Cortex of kidney (tissue), 1 donor: ENCODE results near the gene BHLHE41.
A peak's percentile ranks its signal among the peaks of the same experiment; 100 is the strongest.

Source experiments
- DNase-seq: peaks from one replicate; lab custom pipeline; 2025; lab: John Stamatoyannopoulos, UW

The BHLHE41 gene

DNA sequence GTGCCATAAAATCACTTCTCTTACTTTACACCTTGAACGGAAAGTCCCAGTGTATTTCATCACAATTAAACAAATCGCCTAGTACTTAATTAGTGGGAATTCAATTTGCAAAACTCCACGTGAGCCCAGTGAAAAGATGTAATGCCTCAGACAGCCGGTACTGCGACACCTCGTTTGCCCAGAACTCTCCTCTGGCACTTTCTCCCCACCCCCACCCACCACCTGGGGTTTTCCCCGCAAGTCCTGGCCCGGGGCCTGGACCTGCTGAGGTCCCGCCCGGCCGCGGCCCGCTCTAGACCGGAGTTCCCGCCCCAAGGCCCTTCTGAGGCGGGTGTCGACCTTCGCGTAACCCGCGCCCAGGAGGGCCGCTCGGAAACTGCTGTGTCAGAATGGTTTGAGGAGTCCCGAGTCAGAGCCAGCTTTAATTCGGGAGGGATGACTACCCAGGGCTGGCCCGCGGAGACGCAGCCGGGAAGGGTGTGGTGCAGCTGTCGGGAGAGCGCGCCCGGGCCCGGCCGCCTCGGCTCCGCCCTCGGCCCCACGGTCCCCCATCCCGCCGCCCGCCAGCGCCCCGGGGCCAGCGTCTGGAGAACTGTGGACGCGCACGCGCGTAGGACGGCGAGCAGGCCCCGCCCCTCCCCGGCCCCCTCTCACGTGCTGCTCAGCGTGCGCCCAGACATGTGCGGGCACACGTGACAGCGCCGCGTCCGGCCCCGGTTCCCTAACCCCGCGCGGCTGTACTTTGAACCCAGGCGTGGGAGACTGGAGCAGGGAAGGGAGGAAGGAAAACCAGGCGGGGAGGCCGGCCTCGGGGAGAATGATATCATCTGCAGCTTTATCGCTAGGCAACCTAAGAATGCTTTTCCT, 10.8 kb downstream of the BHLHE41 start:
- DNase-seq: peak; percentile 37

DNA sequence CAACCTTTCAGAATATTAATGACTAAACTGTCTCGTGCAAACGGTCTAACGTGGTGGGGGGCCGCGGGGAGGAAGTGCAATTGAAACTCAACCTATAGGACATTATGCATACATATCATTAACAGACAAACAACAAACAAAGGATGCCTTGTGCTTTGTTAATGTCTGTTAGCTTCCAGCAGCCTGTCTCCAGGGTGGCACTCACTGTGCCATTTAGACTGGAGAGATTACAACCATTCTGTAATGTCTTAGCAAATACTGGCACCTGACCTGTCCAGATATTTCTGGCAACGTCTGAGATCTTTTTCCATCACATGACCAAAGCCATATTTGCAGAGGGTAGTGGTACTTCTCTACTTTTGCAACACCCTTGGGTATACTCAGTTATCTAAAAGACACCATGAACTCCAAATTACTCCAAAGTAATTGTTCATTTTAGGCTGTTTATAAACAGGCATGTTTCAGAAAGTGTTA, 11.6 kb downstream of the BHLHE41 start:
- DNase-seq: no peak

DNA sequence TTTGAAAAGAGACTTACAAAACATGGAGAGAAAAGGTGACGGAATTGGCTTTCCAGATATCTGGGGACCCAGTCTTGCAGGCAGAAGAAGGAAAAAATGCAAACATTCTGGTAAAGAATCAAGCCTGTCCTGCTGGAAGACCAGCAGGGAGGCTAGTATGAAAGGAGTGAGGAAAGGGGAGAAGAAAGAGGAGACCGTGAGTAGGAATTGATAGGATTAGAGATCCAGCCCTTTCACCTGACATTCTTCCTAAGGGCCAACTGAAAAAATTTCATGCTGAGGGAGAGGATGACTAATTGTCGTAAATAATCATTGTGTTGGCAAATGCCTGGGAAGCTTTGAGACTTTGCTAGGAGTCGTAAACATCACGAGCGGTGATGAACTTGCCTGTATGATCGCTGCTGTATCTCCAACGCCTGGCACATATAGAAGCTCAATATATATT, 12.1 kb downstream of the BHLHE41 start:
- DNase-seq: no peak

DNA sequence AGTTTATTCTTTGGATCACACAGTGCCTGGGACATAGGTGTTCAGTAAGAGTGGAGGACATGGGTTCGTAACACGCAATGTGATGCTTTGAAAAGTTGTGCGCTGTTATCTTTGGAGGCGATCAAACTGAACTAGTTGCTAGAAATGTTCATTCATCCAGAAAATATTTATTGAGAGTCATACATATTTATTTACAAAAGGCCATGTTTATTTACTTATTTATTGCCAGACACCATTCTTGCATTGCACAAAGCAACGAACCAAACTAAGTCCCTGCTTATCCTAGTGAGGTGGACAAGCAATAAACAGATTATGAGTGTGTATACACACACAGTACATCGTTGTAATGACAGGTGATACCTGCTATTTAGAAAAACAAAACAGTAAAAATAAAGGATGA, 12.6 kb downstream of the BHLHE41 start:
- no peak for DNase-seq

DNA sequence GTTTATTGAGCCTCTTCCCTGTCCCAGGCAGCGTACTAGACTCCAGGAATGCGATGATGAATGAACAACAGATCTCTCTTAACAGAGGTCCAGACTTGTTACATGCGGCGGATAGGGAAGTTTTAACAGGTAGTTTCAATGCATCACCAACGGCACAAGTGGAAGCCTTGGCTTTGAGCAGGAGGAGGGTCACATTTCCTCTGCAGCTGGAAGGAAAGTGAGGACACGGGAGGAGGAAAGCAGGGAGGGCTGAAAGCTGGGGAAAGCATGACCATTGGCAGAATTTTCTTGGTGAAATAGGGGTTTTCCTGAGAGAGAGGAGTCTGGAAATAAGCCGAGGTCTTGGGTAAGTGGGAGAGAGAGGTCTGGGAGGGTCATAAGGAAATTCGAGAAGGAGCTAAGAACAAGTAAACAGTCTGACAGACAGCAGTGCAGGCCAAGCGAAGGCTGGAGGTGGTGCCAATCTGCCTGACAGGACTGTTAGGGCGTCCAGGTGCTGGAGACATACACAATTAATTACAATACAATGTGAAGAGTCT, 15.4 kb downstream of the BHLHE41 start:
- DNase-seq: no peak

DNA sequence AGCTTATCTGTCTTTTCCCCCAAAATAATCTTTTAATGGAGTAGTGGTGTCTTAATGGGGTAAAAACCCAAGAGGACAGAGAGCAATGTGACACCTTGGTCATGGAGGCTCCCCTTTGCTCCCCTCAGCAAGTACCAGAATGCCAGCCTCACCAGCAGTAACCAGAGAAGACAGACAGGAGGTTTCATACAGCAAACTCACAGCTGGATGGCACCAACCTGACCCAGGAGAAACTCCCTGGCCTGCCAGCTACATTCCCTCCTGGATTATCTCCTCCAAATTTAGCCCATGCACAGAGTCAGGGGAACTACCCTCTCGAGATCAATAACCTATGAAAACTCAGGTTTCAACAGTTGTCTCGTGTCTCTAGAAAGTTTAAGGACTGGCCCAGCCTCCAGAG, 15.9 kb downstream of the BHLHE41 start:
- no peak for DNase-seq

DNA sequence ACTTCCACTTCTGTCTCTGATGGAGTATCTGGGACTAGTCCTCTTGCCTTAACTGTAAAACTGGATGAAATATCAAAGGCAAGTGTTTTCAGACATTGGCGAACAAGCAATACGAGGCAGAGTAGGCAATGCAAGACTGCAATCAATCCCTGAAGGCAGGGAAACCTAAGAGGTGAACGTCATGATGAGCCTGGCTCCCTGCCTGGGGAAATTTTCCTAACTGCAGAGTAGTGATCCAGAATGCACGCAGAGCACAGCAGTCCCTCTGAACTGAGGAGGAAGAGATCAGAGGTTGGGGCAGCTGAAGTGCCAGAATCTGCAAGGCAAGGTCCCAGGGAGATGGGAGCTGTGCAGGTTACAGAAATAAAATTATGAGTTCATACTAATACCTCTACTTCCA, 18.5 kb downstream of the BHLHE41 start:
- DNase-seq: no peak

DNA sequence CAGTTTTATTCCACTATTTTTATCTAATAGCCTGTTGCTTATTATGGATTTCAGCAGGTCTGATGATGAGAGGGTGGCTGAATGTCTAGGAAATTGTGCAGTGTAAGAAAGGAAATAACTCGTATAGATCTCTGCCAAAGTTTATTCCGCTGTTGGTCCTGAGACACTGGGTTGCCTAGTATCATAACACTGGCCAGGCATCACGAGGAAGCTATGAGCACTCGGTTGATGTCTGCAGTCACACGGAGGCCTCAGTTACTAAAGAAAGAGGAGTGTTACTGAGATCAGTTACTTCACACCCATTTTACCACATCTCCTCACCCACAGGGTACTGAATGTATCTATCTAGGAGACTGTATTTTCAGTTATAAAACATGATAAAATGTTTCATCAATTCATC, 21.9 kb downstream of the BHLHE41 start:
- DNase-seq: no peak

DNA sequence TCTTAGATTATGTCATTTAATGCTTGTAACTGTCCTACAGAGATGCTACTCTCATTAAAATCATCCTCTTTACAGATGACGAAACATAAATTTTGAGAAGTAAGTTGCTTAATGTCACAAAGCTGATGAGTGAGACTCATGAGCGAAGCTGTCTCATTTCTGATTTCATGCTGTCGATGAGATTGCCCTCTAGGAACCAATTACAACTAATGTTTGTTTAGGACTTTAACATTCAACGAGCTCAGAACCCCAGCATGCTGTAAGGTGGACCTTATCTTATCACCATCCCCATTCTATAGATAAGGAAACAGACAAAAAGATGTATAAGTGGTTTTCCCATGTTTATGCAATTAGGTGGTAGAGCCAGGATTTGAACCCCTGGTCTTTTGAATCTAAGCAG, 23.1 kb downstream of the BHLHE41 start:
- no peak for DNase-seq

DNA sequence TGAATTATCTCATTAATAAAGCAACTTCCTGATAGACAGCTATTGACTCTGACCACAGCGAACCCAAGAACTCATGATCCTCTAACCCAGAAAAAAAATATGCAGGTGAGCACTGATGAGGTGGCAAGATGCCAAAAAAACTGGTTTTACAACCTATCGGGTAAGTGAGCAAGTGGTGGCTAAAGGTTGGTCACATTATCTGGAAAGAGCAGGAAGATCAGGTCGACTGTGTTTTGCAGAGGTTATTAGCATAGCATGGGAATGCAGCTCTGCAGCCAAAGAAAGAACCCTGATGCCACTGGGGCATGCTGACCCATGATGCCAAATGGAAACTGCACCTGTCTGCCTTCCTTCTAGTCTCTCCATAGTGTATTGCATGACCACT, 23.5 kb downstream of the BHLHE41 start:
- DNase-seq: no peak

DNA sequence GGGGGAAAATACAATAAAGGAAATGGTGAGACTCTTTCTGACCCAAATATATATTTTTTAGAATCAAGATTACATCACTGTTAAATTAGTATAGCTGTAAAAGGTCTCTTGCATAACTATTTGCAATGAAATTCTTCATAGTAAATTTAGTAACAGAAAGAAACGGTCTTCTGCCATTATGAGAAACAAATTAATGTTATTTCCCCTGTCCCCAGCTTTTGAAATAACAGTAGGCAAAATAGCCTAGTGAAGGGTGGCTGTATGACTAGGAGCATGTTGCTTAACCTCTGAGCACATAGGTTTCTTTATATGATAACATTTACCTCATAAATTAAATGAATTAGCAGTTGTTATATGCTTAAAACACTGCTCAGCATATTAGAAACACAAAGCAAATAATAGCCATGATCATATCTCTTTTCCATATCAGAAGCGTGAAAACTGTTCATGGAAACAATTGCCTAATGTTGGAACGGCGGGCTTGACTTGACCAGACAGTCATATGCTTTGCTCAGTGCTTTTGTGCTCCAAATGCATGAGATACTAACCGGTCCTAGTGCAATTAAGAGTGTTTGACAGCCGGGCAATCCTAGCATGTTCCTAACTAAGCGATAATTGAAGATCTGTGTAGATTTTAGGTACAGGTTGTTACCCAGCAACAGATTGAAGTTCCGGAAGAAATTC, 24.0 kb downstream of the BHLHE41 start:
- DNase-seq: no peak

DNA sequence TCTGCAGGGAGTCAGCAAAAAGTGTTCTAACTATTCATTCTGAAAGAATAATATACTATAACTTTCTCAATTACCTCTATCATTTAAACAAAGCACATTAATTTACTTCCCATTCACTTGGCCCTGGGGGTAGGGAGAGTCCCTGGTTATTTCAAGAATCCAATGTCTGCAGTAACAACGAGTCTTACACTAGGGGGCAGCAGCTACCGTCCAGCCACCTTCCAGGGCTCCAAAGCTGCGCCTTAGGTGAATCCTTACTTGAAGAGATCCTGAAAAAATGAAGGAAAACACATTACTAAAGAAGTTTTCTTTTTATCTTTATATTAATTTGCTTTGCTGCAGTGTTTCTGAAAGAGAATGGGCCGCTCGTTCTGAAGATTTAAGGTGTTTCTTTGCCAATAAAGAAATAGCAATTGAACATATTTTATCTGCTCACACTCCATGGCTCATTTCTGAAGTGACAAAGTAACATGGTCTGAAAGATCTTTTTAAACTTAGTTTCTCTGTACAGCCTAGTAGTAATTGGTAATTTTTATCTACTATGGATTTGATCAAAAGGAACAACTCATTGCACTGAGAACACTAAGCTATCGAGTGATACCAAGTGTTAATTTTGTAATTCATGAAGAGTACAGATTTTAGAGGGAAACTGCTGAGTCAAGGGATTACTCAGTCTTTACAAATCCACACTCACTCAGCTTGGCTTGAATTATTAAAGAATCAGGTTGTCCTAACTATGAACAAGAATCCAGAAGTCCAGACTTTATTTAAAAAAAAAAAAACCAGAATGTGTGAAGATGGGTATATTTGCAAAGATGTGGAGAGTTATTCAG, 27.6 kb downstream of the BHLHE41 start:
- DNase-seq: no peak

DNA sequence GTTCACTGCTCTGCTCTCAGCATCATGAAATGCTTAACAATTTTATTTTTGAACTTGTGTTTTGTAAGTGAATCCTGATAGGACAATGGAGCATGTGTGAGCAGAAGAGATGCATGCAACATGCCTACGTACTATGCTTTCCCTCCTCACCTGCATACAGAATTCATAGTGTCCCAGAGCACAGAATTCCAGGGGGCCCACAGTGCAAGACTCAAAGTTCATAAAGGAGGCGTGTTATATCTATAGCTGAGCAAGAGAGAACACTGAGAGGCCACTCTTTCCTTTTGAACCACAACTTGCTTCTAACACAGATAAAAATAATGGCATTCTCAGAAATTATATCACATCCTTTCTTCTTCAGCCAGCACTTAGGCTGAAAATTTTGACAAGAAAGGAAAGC, 28.8 kb downstream of the BHLHE41 start:
- DNase-seq: no peak

DNA sequence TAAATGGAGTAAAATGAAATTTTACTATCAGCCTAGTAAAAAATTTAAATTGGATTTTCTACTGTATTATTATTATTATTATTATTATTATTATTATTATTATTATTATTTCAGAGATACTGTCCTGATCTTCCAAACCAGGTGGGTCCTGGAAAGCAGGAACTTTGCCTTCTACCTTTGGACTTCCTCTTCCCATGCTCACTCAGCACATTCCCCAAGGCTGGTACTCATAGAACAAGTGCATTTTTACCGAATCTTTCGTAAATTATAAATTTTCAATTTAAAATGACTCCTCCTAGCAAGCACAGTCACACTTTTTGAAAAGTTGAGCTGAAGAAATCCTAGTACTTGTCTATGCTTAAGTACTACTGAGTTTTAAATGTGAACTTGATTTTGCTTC, 29.7 kb downstream of the BHLHE41 start:
- DNase-seq: no peak

DNA sequence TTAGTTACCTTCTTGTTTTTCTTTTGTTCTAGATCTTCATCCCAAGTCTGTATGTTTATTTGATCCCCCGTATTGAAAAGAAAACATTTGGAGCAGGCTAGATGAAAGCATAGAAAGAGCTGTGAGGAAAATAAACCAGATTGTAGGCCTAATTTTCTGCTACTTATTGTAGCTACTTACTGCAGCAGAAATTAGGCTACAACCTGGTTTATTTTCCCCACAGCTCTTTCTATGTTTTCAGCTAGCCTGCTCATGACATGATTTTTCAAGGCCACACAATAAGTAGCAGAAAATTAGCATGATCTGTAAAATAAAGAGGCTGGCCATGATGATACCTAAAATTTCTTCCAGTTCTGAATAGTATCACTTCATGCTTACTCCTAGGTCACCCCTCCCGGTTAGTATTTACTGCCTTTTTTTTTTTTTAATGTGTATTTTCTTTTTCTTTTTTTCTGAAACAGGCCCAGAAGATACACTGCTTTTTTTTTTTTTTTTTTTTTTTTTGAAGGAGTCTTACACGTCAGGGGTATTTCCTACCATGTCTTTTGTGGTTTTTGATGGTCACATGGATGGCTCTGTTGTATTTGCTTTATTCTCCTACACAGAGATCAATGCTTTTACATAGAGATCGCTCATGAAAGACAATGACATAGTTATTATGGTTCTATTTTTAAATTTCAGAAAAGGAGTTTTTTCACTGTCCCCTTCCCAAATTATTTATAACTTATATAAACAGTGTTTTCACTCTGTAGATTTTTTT, 32.3 kb downstream of the BHLHE41 start:
- DNase-seq: no peak

DNA sequence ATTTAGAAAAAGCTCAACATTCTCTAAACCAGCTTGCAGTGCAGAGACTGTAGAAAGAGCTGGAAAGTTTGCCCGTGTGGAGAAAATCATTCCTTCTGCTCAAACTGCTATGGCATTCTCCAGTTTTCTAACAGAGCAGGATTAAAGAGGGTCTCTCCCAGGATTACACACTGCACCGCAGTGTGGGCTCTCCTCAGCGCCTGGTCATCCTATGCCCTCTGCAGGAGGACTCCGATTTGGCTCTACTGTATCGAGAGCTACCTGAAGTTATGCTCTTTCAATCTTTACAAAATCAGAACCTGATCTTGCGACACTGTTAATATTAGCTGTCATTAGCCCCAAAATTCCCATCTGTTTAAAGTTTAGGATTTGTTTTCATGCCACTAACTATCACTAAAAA, 33.0 kb downstream of the BHLHE41 start:
- no peak for DNase-seq

DNA sequence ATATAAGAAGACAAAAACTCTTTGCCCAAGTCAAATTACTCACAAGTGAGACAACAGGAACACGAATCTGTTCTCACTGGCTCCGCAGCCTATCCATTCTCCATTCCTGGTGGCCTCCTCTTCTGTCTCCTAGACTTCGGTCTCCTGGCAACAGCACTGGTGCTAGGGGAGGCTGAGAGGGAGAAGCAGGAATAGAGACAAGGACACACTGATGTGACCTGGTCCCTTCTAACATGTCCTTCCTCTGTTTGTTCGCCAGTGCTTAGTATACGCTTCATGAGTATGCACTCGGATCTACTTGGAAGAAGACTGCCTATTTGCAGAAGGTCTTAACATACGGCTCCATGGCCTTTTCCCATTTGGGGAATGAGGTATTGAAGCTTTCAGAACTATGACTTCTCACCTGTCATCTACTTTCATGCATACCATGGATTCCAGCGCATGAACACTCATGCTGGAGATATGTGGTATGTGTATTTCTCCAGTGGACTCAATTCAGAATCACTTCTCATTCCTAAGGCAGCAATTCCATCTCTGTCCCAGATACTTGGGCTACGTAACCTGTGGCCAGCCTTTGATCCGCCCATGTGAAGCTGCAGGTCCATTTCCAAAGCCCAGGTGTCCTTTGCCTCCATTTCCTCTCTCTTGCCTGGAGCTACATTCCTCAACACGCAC, 33.9 kb downstream of the BHLHE41 start:
- no peak for DNase-seq

DNA sequence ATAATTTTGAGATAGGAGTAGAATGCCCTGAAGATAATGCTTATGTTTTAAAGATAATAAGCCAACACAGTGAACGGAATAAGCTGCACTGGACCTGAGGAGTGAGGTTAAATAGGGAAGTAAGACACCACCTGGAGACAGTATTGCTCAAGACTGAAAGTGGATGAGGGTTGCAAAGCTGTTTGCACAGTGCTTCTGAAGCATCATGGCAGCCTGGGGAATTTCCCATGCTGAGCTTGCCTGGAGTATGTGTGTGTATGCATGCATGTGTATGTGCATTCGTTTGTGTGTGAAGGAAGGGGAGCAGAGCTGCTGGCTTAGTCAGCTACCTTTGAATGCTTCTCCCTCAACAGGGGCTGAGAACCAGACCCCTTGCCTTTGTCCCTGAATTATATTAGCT, 35.8 kb downstream of the BHLHE41 start:
- no peak for DNase-seq

DNA sequence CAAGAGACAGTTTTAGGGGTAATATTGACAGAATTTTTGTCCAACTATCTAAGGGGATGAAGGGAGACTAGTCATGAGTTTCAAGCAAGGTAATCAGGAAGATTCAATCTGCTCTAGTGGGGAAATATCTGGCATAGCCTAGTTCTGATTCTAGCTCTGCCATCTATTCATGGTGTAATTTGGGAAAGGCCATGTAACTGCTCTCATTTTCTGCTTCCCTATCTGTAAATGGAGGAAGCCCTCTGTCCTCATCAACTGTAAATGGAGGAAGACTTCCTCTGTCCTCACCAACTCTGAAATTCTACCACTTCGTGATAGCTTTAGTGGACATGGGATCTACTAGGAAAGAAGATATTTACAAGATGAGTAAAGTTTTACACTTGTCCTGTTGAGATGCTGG, 37.9 kb downstream of the BHLHE41 start:
- no peak for DNase-seq

DNA sequence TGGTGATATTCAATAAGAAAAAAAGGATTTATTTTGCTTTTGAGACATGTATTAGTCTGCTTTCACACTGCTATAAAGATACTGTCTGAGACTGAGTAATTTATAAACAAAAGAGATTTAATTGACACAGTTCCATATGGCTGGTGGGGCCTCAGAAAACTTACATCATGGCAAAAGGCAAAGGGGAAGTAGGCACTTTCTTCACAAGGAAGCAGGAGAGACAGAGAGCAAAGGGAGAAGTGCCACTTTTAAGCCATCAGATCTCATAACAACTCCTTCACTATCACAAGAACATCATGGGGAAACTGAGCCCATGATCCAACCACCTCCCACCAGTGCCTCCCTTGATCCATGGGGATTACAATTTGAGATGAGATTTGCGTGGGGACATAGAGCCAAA, 43.9 kb downstream of the BHLHE41 start:
- no peak for DNase-seq
